A673 (cell line): ENCODE results near the gene PPFIBP1. TPM values are rescaled to one million over a fixed set of nuclear protein-coding genes. Genes with fewer than 3 reads are reported as not detected.
A peak's percentile ranks its signal among the peaks of the same experiment; 100 is the strongest.

Experiments used
- BruUV-seq: library from RNA; stranded (reverse); fragments of 400-500 nt; replicated peaks from 2 replicates; lab custom pipeline; 2021; lab: Mats Ljungman, UMichigan
- CTCF ChIA-PET: fragments of 300-600 bp; sonication (Branson Sonifier 250); formaldehyde crosslinking; loops from one replicate; lab custom pipeline; 2022; ENCODE audit warnings: antibody characterized with exemption; lab: Charles Lee
- POLR2A ChIA-PET: fragments of 300-600 bp; sonication (Branson Sonifier 250); formaldehyde crosslinking; loops from one replicate; lab custom pipeline; 2022; ENCODE audit warnings: antibody characterized with exemption; ENCODE audit not compliant: low non-redundant PET; lab: Charles Lee
- DNase-seq: peaks from one replicate; pipeline ENCODE4 v3.0.0-alpha.2; 2015; ENCODE audit warnings: low spot score
- H3K27ac ChIP-seq: fragments of 200-600 bp; sonication (generic); 2 replicates; pipeline ENCODE4 v1.5.1; 2016; ENCODE audit warnings: mixed run types, low read depth, mild to moderate bottlenecking, mixed read lengths, antibody characterized with exemption, low read length; ENCODE audit not compliant: poor library complexity, severe bottlenecking
- H3K27me3 ChIP-seq: fragments of 200-600 bp; sonication (generic); replicated peaks from 2 replicates; pipeline ENCODE4 v1.6.1; 2017; ENCODE audit warnings: mixed run types, low read depth, mild to moderate bottlenecking, mixed read lengths, antibody characterized with exemption, low read length; ENCODE audit not compliant: insufficient read depth, poor library complexity
- H3K36me3 ChIP-seq: fragments of 200-600 bp; sonication (generic); 2 replicates; pipeline ENCODE4 v1.6.1; 2016; ENCODE audit warnings: mixed run types, mild to moderate bottlenecking, mixed read lengths, antibody characterized with exemption, low read length; ENCODE audit not compliant: insufficient read depth, poor library complexity, severe bottlenecking
- H3K4me1 ChIP-seq: fragments of 200-600 bp; sonication (generic); 2 replicates; pipeline ENCODE4 v1.6.1; 2017; ENCODE audit warnings: mixed run types, mild to moderate bottlenecking, mixed read lengths, antibody characterized with exemption, low read length; ENCODE audit not compliant: insufficient read depth, poor library complexity, severe bottlenecking
- H3K4me3 ChIP-seq: fragments of 200-600 bp; sonication (generic); 2 replicates; pipeline ENCODE4 v1.5.1; 2016; ENCODE audit warnings: low read depth, mixed run types, mild to moderate bottlenecking, mixed read lengths, low read length; ENCODE audit not compliant: poor library complexity, severe bottlenecking
- H3K9me3 ChIP-seq: fragments of 200-600 bp; sonication (generic); 2 replicates; pipeline ENCODE4 v1.6.1; 2016; ENCODE audit warnings: mixed run types, low read depth, mild to moderate bottlenecking, mixed read lengths, antibody characterized with exemption, low read length; ENCODE audit not compliant: poor library complexity, severe bottlenecking
- EZH2 ChIP-seq: fragments of 200-600 bp; sonication (generic); IDR thresholded peaks from 2 replicates; pipeline ENCODE4 v1.6.1; 2017; ENCODE audit warnings: borderline replicate concordance, low read depth, mild to moderate bottlenecking, mixed read lengths, antibody characterized with exemption, low read length; ENCODE audit not compliant: poor library complexity, severe bottlenecking
- intact Hi-C: fragments of 100-400 bp; cut with micrococcal nuclease; formaldehyde crosslinking; loops from one replicate; pipeline ENCODE4 v1.10.0; 2022; ENCODE audit not compliant: unreplicated experiment
- total RNA-seq: library from RNA; stranded (reverse); gene quantifications from 2 replicates; pipeline ENCODE4 v1.2.3, GENCODE V29; 2021
- TF ChIP-seq, protein P1 (sequence below): fragments of 300-800, 200-600 bp; sonication (generic); conservative IDR thresholded peaks from 2 replicates; pipeline ENCODE4 v1.5.1; 2017; ENCODE audit warnings: low read depth, mild to moderate bottlenecking, antibody characterized with exemption, low read length, moderate library complexity, mixed read lengths

PPFIBP1 gene
- total RNA-seq, 1 experiment from 2014 or later = 41.2 TPM

DNA sequence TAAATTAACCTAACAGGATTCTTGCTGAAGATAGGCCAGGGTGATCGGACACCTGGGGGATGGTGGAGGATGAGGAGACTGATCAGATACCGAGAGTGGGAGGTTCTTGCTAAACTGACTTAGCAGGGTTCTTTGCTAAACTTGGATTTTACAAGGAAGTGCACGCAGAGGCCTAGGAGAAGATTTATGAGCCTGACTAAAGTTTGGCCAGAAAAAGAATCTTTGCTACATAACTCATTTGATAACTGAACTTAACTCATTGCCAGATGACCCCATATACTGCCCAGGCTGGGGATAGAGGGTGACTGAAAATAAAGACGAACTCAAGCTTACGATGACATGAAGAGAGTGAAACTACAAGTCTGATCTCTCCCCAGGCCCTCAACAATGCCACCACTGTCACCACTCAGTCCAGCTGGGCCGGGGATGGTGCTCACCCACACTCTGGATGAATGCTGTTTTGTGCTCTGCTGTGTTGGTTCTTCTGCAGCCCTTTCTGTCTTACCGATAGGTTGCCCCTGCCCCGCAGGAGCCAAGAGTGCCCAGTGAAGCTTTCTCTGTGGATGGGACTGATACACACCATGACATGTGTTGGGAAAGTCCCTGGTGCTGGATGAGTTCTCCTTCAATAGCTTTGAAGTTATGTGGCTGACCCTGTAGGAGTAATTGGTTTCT, 29.0 kb downstream of the PPFIBP1 start:
- Histone ChIP-seq H3K4me1 (peaks cover 57% of the 10 kb centered on the region), H3K9me3 (no peaks in the 10 kb centered on the region), H3K27ac (no peak overlapping the region), H3K4me3 (no peak overlapping the region), H3K27me3 (no peaks in the 10 kb centered on the region), H3K36me3 (no peaks in the 10 kb centered on the region)
- no peak for TF ChIP-seq EZH2
- TF ChIP-seq, protein P1, sequence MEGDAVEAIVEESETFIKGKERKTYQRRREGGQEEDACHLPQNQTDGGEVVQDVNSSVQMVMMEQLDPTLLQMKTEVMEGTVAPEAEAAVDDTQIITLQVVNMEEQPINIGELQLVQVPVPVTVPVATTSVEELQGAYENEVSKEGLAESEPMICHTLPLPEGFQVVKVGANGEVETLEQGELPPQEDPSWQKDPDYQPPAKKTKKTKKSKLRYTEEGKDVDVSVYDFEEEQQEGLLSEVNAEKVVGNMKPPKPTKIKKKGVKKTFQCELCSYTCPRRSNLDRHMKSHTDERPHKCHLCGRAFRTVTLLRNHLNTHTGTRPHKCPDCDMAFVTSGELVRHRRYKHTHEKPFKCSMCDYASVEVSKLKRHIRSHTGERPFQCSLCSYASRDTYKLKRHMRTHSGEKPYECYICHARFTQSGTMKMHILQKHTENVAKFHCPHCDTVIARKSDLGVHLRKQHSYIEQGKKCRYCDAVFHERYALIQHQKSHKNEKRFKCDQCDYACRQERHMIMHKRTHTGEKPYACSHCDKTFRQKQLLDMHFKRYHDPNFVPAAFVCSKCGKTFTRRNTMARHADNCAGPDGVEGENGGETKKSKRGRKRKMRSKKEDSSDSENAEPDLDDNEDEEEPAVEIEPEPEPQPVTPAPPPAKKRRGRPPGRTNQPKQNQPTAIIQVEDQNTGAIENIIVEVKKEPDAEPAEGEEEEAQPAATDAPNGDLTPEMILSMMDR = no peak
- ChIA-PET POLR2A (no interaction called here), CTCF (no interaction called here)
- no peak for DNase-seq
- no TSS peak for BruUV-seq
- intact Hi-C loops = no loop called here

DNA sequence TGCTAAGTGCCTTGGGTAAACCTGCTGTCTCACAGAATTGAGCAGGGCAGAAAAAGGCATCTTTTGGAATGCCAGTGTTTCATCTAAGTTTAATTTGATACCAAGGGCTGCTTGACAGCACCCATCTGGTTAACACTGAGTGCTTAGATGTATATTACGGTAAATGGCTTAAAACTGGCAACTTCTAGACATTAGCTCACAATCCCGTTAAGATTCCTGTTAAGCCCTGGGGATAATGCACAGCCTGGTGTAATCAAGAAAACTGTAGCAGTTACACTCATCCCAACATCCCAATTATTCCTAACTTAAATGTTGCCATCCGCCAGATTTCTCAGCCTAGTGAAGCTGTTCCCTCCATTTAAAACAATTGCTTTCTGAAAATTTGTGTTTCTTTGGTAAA, 29.9 kb downstream of the PPFIBP1 start:
- ChIA-PET CTCF (no interaction called here), POLR2A (no interaction called here)
- Histone ChIP-seq H3K9me3 (no peaks in the 10 kb centered on the region), H3K36me3 (no peaks in the 10 kb centered on the region), H3K27me3 (no peaks in the 10 kb centered on the region), H3K27ac (no peak overlapping the region), H3K4me3 (no peak overlapping the region), H3K4me1 (peaks cover 56% of the 10 kb centered on the region)
- BruUV-seq = no TSS peak
- TF ChIP-seq, protein P1 = no peak
- no peak for TF ChIP-seq EZH2
- DNase-seq = no peak
- intact Hi-C loops = no loop called here

DNA sequence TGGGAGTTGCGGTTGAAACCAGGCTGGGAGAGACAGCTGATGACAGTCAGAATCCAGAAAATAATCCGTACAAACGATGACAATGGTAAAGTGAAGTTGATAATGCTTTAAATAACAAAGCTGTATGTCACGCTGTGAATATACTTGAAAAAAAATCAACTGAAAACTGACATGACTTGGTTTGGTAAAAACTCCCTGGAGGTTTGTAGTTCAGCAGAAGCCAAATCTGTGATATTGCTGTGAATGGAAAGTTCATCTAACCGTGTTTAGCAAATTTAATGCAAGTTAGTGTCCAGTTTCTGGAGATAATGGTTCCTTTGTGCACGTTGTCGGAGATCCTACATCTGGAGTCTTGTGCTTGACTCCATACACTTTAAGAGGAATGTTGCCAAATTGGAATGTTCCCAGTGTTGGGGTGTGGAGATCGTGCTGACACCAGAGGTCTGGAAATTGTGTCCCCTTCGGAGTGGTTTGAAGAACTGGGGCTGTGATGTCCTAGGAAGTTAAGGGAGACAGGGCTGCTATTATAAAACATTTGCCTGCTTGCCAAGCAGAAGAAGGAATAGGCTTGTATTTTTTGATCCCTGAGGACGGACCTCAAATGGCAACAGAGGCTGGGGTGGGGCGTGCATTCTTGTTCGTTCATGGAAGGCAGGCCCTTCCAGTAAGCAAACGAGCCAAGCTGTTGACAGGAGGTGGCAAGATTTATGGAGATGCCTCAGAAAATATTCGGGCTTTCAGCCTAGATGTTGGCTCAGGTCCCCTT, 30.6 kb downstream of the PPFIBP1 start:
- Histone ChIP-seq H3K36me3 (no peaks in the 10 kb centered on the region), H3K4me1 (peaks cover 49% of the 10 kb centered on the region), H3K27me3 (no peaks in the 10 kb centered on the region), H3K9me3 (no peaks in the 10 kb centered on the region), H3K4me3 (peak overlapping the region; percentile 27), H3K27ac (peak overlapping the region; percentile 66)
- intact Hi-C loops = no loop called here
- peak; percentile 62 for DNase-seq
- no TSS peak for BruUV-seq
- ChIA-PET POLR2A (no interaction called here), CTCF (no interaction called here)
- TF ChIP-seq EZH2 = no peak
- TF ChIP-seq, protein P1 = no peak
